C4-2B (cell line): ENCODE measurements around the gene RGS16.

Experiments
- H3K27ac ChIP-seq: fragments of 450-650 bp; 2 replicates; pipeline ENCODE4 v1.5.1; 2017
- CTCF ChIP-seq: fragments of 450-650 bp; conservative IDR thresholded peaks from 2 replicates; pipeline ENCODE4 v1.5.1; 2017; ENCODE audit warnings: mild to moderate bottlenecking
- ZFX ChIP-seq: fragments of 450-650 bp; IDR thresholded peaks from 2 replicates; pipeline ENCODE4 v1.6.1; 2017

RGS16 gene

GRCh38 chr1:182614796-182615454 lies 10.7 kb upstream of the RGS16 start:
- TF ChIP-seq ZFX: no peak
- H3K27ac ChIP-seq: no peak overlapping the region

- H3K27ac ChIP-seq: no peak overlapping the region
- no peak for TF ChIP-seq CTCF
- TF ChIP-seq ZFX: no peak
Measured at GRCh38 chr1:182611787-182612186, 7.6 kb upstream of the RGS16 start.

- H3K27ac ChIP-seq: no peak overlapping the region
- no peak for TF ChIP-seq ZFX
Measured at GRCh38 chr1:182611326-182611725, 7.1 kb upstream of the RGS16 start.

- H3K27ac ChIP-seq: no peak overlapping the region
- TF ChIP-seq CTCF (no peak), ZFX (no peak)
Measured at GRCh38 chr1:182610606-182611194, 6.5 kb upstream of the RGS16 start.

GRCh38 chr1:182608845-182609610 lies 4.8 kb upstream of the RGS16 start:
- TF ChIP-seq ZFX (no peak), CTCF (no peak)
- no peak overlapping the region for H3K27ac ChIP-seq

DNA sequence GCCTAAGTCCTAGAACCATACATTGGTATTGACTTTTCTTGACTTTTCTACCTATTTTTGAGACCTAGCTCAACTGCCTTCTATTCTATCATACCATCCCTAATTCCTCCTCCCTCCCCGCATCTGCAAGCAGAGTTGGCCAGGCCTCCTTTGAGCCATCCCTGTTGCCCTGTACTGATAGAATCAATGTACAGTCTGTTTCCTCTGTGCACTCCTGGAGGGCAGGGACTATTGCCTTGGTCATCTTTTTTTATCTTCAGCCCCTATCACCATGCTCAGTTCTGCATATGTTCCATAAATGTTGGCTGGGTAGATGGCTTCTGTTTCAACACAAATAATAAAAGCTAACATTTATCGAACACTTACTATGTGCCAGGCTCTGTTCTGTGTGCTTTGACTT lies 4.0 kb upstream of the RGS16 start:
- no peak overlapping the region for H3K27ac ChIP-seq
- TF ChIP-seq ZFX: no peak
- no peak for TF ChIP-seq CTCF

DNA sequence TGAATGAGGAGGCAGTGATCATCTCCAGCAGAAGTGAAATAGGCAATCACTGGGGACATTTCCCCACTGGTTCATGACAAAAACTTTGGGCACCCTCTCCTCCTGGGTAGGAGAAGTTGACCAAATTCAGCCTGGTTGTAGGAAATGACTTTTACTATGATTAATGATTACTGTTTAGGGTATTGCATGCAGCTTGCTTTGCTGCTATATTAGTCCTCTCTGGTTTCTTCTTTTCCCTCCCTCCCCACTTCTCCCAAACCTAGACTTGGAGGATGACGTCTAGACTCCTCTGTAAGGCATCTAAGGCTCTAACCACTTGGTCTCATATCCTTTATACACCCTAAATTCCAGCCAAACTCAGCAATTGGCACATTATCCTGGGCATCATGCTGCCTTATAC lies 3.4 kb upstream of the RGS16 start:
- TF ChIP-seq ZFX: no peak
- no peak for TF ChIP-seq CTCF
- no peak overlapping the region for H3K27ac ChIP-seq

GRCh38 chr1:182603646-182604174 lies 479 bp downstream of the RGS16 start:
- no peak for TF ChIP-seq ZFX
- H3K27ac ChIP-seq: no peak overlapping the region; the same call in 1 of the 2 replicates
